ENCODE results near the gene NME2.

- TF ChIP-seq YY1 (IDR thresholded peaks at IDR 0.05) (no peak), EGR1 (IDR thresholded peaks at IDR 0.05; ENCODE audit: low read depth in 2 of 2) (no peak), ZBTB33 (IDR thresholded peaks at IDR 0.05) (no peak), MAX (IDR thresholded peaks at IDR 0.05) (no peak), CTCF (IDR thresholded peaks at IDR 0.05; ENCODE audit: low read depth, low read length, missing input control) (no peak), HNF4G (IDR thresholded peaks at IDR 0.05) (no peak), REST (IDR thresholded peaks at IDR 0.05) (no peak), RAD21 (IDR thresholded peaks at IDR 0.05) (no peak)
Observed at GRCh38 chr17:51191895-51192294, 25.7 kb downstream of the NME2 start.
